ENCODE data around the gene CSPG4.

CSPG4 gene

DNA sequence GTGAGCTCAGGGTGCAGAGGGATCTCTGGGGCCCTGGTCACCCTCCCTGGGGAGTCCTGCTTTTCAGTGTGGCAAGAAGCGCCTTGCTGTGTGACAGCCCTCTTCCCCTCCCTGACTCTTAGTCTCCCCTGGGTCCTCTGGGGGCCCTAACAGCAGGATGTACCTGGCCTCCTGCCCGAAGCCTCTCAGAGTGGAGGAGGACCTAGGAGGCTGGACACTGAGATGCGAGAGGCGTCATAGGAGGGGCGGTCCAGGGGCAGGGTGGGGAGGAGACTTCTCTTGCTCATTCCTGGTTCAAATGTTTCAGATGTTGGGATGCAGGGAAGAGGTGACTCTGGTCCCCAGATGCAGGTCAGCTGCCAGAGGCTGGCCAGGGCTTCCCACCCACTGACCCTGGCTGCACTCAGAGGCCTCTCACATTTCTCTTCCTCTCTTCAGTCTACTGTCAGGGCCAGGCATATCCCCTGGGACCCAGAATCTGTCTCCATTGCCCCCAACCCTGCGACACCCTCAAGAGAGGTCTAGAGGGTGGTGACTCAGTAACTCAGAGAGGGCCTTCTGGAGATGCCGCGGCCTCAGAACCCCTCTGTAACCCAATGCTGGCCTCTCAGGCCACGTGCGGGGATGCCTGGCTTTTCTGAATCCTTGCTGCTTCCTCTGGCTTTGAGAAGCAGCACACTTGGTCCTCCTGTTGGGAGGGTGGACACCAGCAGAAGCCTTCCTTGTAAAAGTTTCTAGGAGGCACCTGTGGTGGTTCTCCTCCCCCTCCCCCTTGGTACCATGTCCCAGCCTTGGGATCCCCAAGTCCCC, 39.0 kb downstream of the CSPG4 start:
- peaks cover 31% of the 10 kb centered on the region for H3K4me1 ChIP-seq (ENCODE audit: insufficient read depth, poor library complexity, severe bottlenecking)
- H3K27me3 ChIP-seq (ENCODE audit: insufficient read depth, poor library complexity, severe bottlenecking), result no peaks in the 10 kb centered on the region
- ATAC-seq (ENCODE audit: low read depth) (no peak), DNase-seq (ENCODE audit: low spot score) (no peak)
- H3K4me3 ChIP-seq (ENCODE audit: severe bottlenecking), result no peak overlapping the region
- no peaks in the 10 kb centered on the region for H3K9me3 ChIP-seq (ENCODE audit: severe bottlenecking)
- TF ChIP-seq, protein P1, sequence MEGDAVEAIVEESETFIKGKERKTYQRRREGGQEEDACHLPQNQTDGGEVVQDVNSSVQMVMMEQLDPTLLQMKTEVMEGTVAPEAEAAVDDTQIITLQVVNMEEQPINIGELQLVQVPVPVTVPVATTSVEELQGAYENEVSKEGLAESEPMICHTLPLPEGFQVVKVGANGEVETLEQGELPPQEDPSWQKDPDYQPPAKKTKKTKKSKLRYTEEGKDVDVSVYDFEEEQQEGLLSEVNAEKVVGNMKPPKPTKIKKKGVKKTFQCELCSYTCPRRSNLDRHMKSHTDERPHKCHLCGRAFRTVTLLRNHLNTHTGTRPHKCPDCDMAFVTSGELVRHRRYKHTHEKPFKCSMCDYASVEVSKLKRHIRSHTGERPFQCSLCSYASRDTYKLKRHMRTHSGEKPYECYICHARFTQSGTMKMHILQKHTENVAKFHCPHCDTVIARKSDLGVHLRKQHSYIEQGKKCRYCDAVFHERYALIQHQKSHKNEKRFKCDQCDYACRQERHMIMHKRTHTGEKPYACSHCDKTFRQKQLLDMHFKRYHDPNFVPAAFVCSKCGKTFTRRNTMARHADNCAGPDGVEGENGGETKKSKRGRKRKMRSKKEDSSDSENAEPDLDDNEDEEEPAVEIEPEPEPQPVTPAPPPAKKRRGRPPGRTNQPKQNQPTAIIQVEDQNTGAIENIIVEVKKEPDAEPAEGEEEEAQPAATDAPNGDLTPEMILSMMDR (IDR thresholded peaks at IDR 0.05; ENCODE audit: poor library complexity, severe bottlenecking), result no peak
- peak overlapping the region; percentile 97 for H3K27ac ChIP-seq (ENCODE audit: poor library complexity, severe bottlenecking)
- H3K36me3 ChIP-seq (ENCODE audit: low read depth), result no peaks in the 10 kb centered on the region

DNA sequence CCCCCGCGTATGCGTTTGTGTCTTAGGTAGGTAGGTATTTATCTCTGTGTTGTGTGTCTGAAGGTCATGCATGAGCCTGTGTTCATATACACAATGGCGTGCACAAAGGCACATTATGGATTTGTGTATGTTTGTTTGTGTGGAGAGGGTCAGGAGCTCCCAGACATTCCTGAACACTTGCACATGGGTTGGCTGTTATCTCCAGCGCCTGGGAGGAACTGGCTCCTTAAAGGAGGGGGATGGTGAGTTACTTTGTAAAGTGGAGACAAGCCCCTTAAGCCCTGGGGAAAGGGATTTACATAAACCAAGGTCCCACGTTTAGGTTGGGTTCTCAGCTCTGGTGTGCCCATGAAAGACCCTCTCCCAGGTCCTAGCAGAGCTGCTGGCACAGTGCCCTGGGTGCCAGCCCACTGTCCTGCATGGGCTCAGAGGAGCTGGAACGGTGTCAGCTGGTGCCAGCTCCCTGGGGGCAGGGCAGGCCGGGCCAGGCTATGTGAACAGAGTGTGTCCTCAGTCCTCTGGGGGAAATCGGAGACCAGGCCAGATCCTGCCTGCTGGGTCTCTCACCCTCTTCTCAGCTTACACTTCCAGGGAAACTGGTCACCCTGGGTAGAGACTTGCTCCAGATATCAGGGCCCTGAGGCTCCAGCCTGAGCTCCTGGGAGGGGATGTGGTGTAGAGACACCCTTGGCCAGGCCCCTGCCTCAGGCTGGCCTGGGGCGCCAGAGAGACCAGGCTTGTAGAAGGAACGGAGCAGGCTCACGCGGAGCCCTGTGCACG, 39.8 kb downstream of the CSPG4 start:
- H3K4me3 ChIP-seq (ENCODE audit: severe bottlenecking), result no peak overlapping the region
- no peak for DNase-seq (ENCODE audit: low spot score)
- TF ChIP-seq, protein P1 (IDR thresholded peaks at IDR 0.05; ENCODE audit: poor library complexity, severe bottlenecking), result no peak

DNA sequence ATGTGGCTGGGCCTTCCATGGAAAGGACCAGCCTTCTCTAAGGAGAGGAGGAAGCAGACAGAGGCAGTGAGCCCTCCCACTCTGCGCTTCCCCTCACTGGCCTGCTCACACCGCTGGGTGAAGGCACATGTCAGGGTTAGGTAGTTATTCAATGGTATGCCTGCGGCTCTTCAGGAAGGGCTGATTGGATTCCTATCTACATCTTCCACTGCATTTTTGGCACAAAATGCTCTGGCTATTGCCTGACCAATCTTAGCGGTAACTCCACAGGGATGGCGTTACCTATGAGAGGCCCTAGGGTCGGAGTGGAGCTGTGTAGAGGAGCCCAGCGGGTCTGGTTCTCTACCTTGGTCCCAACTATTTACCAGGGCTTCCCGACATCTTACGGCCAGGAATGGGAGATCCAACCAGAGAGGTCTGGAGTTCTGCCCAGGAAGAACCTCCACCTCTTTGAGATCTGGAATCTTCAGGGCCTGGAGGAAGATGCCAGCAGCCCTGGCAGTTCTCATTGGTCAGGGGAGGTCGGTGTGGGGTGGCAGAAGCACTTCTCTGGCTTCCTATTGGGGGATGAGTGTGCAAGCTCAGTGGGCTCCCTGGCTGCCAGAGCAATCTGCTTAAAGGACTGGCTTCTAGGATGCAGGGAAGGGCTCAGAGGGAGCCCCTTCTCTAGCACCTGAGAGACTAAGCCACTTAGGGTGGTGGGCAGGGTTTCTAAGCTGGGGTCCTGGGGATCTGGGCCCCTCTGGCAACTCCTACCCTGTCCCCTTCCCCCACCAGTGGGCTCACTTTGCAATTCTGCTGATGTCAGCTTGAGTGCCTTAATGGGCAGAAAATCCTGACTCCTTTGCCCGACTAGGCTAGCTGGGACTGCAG, 40.7 kb downstream of the CSPG4 start:
- Histone ChIP-seq H3K36me3 (ENCODE audit: low read depth) (no peaks in the 10 kb centered on the region), H3K4me3 (ENCODE audit: severe bottlenecking) (no peak overlapping the region), H3K27ac (ENCODE audit: poor library complexity, severe bottlenecking) (peak overlapping the region; percentile 97), H3K9me3 (ENCODE audit: severe bottlenecking) (no peaks in the 10 kb centered on the region), H3K27me3 (ENCODE audit: insufficient read depth, poor library complexity, severe bottlenecking) (no peaks in the 10 kb centered on the region), H3K4me1 (ENCODE audit: insufficient read depth, poor library complexity, severe bottlenecking) (peaks cover 44% of the 10 kb centered on the region)
- DNase-seq (ENCODE audit: low spot score), result no peak
- TF ChIP-seq, protein P1 (IDR thresholded peaks at IDR 0.05; ENCODE audit: poor library complexity, severe bottlenecking), result no peak
- ATAC-seq (ENCODE audit: low read depth), result no peak

More for the DNA sequence above, 39.8 kb downstream of the CSPG4 start:
- Histone ChIP-seq H3K36me3 (ENCODE audit: low read depth) (no peaks in the 10 kb centered on the region), H3K9me3 (ENCODE audit: severe bottlenecking) (no peaks in the 10 kb centered on the region), H3K27me3 (ENCODE audit: insufficient read depth, poor library complexity, severe bottlenecking) (no peaks in the 10 kb centered on the region), H3K27ac (ENCODE audit: poor library complexity, severe bottlenecking) (peak overlapping the region; percentile 97), H3K4me1 (ENCODE audit: insufficient read depth, poor library complexity, severe bottlenecking) (peaks cover 35% of the 10 kb centered on the region)
- ATAC-seq (ENCODE audit: low read depth), result peak; percentile 34

DNA sequence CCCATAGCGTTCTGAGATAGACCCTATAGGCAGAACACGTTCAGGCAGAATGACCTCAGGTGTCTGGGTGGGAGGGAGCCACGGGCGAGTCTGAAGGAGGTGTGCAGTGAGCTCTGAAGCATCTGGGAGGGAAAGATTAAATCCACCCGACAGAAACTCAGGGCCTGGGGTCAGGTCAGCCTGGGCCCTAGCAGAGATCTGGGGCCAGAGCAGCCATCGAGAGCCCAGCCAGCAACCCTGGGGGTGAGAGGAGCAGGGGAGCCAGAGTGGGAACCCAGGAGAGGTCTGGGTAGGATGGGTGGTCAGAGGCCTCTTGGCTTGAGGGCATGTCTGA, 42.8 kb downstream of the CSPG4 start:
- no peaks in the 10 kb centered on the region for H3K27me3 ChIP-seq (ENCODE audit: insufficient read depth, poor library complexity, severe bottlenecking)
- peak overlapping the region; percentile 97 for H3K27ac ChIP-seq (ENCODE audit: poor library complexity, severe bottlenecking)
- peaks cover 5% of the 10 kb centered on the region for H3K36me3 ChIP-seq (ENCODE audit: low read depth)
- H3K4me1 ChIP-seq (ENCODE audit: insufficient read depth, poor library complexity, severe bottlenecking), result peaks cover 62% of the 10 kb centered on the region
- H3K9me3 ChIP-seq (ENCODE audit: severe bottlenecking), result no peaks in the 10 kb centered on the region
- no peak overlapping the region for H3K4me3 ChIP-seq (ENCODE audit: severe bottlenecking)
- ATAC-seq (ENCODE audit: low read depth), result no peak
- TF ChIP-seq, protein P1 (IDR thresholded peaks at IDR 0.05; ENCODE audit: poor library complexity, severe bottlenecking), result no peak
- no peak for DNase-seq (ENCODE audit: low spot score)
